Sigmoid colon (tissue), 4 donors: ENCODE results near the gene CEP112.

Experiments used
- CTCF ChIP-seq, 4 experiments: fragments of 450-650 bp in 3 of 4; fragments of 200-600 bp in 1 of 4; IDR thresholded peaks; one replicate each; pipeline ENCODE4 v1.5.1; 2016 to 2019; ENCODE audit warnings: antibody characterized with exemption in 4 of 4, mild to moderate bottlenecking in 3 of 4, moderate library complexity in 2 of 4
- POLR2AphosphoS5 ChIP-seq, 4 donors: sonication (generic); formaldehyde crosslinking; IDR thresholded peaks; one replicate each; pipeline ENCODE4 v1.6.1; 2017; ENCODE audit warnings: antibody characterized with exemption in 4 of 4

- TF ChIP-seq CTCF (IDR thresholded peaks at IDR 0.05): no peak
- no peak for TF ChIP-seq POLR2AphosphoS5 (IDR thresholded peaks at IDR 0.05)
These were observed 458.6 kb downstream of the CEP112 start for GRCh38 chr17:65733314-65733713.
